ENCODE results near the gene CRX. TPM values are rescaled to one million over a fixed set of nuclear protein-coding genes. Genes with fewer than 3 reads are reported as not detected.

CRX gene
- total and polyA plus RNA-seq, 9 donors = not detected

GRCh38 chr19:47794526-47794925 lies 27.2 kb upstream of the CRX start:
- H3K36me3 ChIP-seq = no peaks in the 10 kb centered on the region
- H3K27me3 ChIP-seq = no peaks in the 10 kb centered on the region
- whole genome bisulfite sequencing, 3 donors = 81 to 86% (median 82%) methylated on average over 18 of the region's 18 CpGs
- H3K27ac ChIP-seq = no peak overlapping the region
- H3K9me3 ChIP-seq = no peaks in the 10 kb centered on the region
- TF ChIP-seq, protein P1, sequence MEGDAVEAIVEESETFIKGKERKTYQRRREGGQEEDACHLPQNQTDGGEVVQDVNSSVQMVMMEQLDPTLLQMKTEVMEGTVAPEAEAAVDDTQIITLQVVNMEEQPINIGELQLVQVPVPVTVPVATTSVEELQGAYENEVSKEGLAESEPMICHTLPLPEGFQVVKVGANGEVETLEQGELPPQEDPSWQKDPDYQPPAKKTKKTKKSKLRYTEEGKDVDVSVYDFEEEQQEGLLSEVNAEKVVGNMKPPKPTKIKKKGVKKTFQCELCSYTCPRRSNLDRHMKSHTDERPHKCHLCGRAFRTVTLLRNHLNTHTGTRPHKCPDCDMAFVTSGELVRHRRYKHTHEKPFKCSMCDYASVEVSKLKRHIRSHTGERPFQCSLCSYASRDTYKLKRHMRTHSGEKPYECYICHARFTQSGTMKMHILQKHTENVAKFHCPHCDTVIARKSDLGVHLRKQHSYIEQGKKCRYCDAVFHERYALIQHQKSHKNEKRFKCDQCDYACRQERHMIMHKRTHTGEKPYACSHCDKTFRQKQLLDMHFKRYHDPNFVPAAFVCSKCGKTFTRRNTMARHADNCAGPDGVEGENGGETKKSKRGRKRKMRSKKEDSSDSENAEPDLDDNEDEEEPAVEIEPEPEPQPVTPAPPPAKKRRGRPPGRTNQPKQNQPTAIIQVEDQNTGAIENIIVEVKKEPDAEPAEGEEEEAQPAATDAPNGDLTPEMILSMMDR (IDR thresholded peaks at IDR 0.05) = no peak
- TF ChIP-seq POLR2A (IDR thresholded peaks at IDR 0.05) = no peak
- no peak for TF ChIP-seq EP300 (IDR thresholded peaks at IDR 0.05)
- DNase-seq = no peak
- intact Hi-C loops (cut with DNase I) = loop anchor here in 1 of 4 donors (10.0 kb wide), 1 partner anchor 100 kb away; no protein-coding TSS in a partner anchor
- H3K4me3 ChIP-seq = no peak overlapping the region
- H3K4me1 ChIP-seq (ENCODE audit: insufficient read depth) = no peaks in the 10 kb centered on the region

DNA sequence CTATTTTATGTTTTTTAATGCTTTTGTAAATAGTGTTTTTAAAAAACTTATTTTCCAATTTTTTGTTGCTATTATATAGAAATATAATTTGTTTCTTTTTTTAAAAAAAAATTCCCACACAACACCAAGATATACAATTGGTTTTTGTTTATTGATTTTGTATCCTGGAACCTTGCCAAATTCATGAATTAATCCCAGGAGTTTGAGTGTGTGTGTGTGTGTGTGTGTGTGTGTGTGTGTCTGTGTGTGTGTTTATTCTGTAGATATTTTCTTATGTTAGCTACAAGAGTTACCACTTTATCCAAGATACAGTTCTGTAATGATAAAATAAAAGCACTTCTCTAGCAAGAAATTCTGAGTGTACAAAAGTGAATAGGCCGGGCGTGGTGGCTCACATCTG lies 25.0 kb upstream of the CRX start:
- H3K9me3 ChIP-seq = no peaks in the 10 kb centered on the region
- WGBS, 3 donors = 92 to 95% (median 92%) methylated on average over 2 of the region's 2 CpGs
- no peak overlapping the region for H3K4me3 ChIP-seq
- H3K27me3 ChIP-seq = no peaks in the 10 kb centered on the region
- no peaks in the 10 kb centered on the region for H3K4me1 ChIP-seq (ENCODE audit: insufficient read depth)
- no peak for DNase-seq
- TF ChIP-seq EP300 (IDR thresholded peaks at IDR 0.05) (no peak), POLR2A (IDR thresholded peaks at IDR 0.05) (no peak)
- TF ChIP-seq, protein P1 (IDR thresholded peaks at IDR 0.05) = no peak
- intact Hi-C loops (cut with DNase I) = loop anchor here in 1 of 4 donors (10.0 kb wide), 1 partner anchor 102 kb away; no protein-coding TSS in a partner anchor
- H3K27ac ChIP-seq = no peak overlapping the region
- H3K36me3 ChIP-seq = no peaks in the 10 kb centered on the region

- DNase-seq = no peak
- Histone ChIP-seq H3K4me3 (no peak overlapping the region), H3K27me3 (no peaks in the 10 kb centered on the region), H3K4me1 (ENCODE audit: insufficient read depth) (no peaks in the 10 kb centered on the region), H3K27ac (no peak overlapping the region), H3K36me3 (no peaks in the 10 kb centered on the region), H3K9me3 (no peaks in the 10 kb centered on the region)
- intact Hi-C loops (cut with DNase I) = loop anchor here in 1 of 4 donors (10.0 kb wide), 1 partner anchor 103 kb away; no protein-coding TSS in a partner anchor
- TF ChIP-seq EP300 (IDR thresholded peaks at IDR 0.05) (no peak), POLR2A (IDR thresholded peaks at IDR 0.05) (no peak)
- TF ChIP-seq, protein P1 (IDR thresholded peaks at IDR 0.05) = no peak
- WGBS, 3 donors = 34 to 47% (median 43%) methylated on average over 14 of the region's 14 CpGs
Observed at GRCh38 chr19:47797996-47798903, 23.5 kb upstream of the CRX start.

GRCh38 chr19:47798904-47799266 lies 22.9 kb upstream of the CRX start:
- Histone ChIP-seq H3K4me3 (no peak overlapping the region), H3K27ac (no peak overlapping the region), H3K4me1 (ENCODE audit: insufficient read depth) (no peaks in the 10 kb centered on the region), H3K9me3 (no peaks in the 10 kb centered on the region), H3K36me3 (no peaks in the 10 kb centered on the region), H3K27me3 (no peaks in the 10 kb centered on the region)
- no peak for DNase-seq
- TF ChIP-seq POLR2A (IDR thresholded peaks at IDR 0.05) (no peak), EP300 (IDR thresholded peaks at IDR 0.05) (no peak)
- TF ChIP-seq, protein P1 (IDR thresholded peaks at IDR 0.05) = no peak
- 82 to 87% (median 83%) methylated on average over 4 of the region's 4 CpGs for WGBS, 3 donors
- intact Hi-C loops (cut with DNase I) = loop anchor here in 1 of 4 donors (10.0 kb wide), 1 partner anchor 104 kb away; no protein-coding TSS in a partner anchor

Data from ovary (tissue), 9 donors.